Activated T-cell treated with anti-CD3 and anti-CD28 coated beads for 1 hour (primary cell): ENCODE data around the gene SFMBT1.

Experiments
- DNase-seq: peaks from one replicate; pipeline ENCODE4 v3.0.0-alpha.2; 2020; ENCODE audit warnings: low read depth

Gene SFMBT1

GRCh38 chr3:52923963-52924362 is 121.9 kb downstream of the SFMBT1 start:
- DNase-seq: no peak

GRCh38 chr3:52920841-52921240 is 125.0 kb downstream of the SFMBT1 start:
- DNase-seq: no peak

GRCh38 chr3:52917044-52917443 is 128.8 kb downstream of the SFMBT1 start:
- no peak for DNase-seq

GRCh38 chr3:52915294-52915693 is 130.6 kb downstream of the SFMBT1 start:
- DNase-seq: no peak

- DNase-seq: no peak
These were observed 132.8 kb downstream of the SFMBT1 start for GRCh38 chr3:52912885-52913731.

- no peak for DNase-seq
These were observed 135.1 kb downstream of the SFMBT1 start for GRCh38 chr3:52910823-52911222.

GRCh38 chr3:52907497-52907896 is 138.4 kb downstream of the SFMBT1 start:
- no peak for DNase-seq

- no peak for DNase-seq
These were observed 141.3 kb downstream of the SFMBT1 start for GRCh38 chr3:52904552-52904951.

- DNase-seq: no peak
These were observed 141.9 kb downstream of the SFMBT1 start for GRCh38 chr3:52904000-52904399.

GRCh38 chr3:52897130-52898122 is 148.4 kb downstream of the SFMBT1 start, which contains the start of gene STIMATE:
Gene STIMATE, minus strand, starts transcription at chr3:52897548. Its CDS starts 98 bp downstream, at chr3:52897450.
- DNase-seq: peak; percentile 74

GRCh38 chr3:52896613-52897012 is 149.3 kb downstream of the SFMBT1 start:
- no peak for DNase-seq

GRCh38 chr3:52896151-52896550 is 149.7 kb downstream of the SFMBT1 start:
- no peak for DNase-seq

- DNase-seq: no peak
These were observed 150.5 kb downstream of the SFMBT1 start for GRCh38 chr3:52895418-52895817.

GRCh38 chr3:52894756-52895155 is 151.1 kb downstream of the SFMBT1 start:
- DNase-seq: no peak

GRCh38 chr3:52893723-52894122 is 152.2 kb downstream of the SFMBT1 start:
- DNase-seq: no peak

- peak; percentile 19 for DNase-seq
These were observed 153.1 kb downstream of the SFMBT1 start for GRCh38 chr3:52892625-52893311.

GRCh38 chr3:52892290-52892624 is 153.6 kb downstream of the SFMBT1 start:
- DNase-seq: no peak

GRCh38 chr3:52891615-52892081 is 154.2 kb downstream of the SFMBT1 start:
- DNase-seq: no peak

- peak; percentile 11 for DNase-seq
These were observed 154.7 kb downstream of the SFMBT1 start for GRCh38 chr3:52891164-52891563.

- DNase-seq: no peak
These were observed 155.1 kb downstream of the SFMBT1 start for GRCh38 chr3:52890735-52891134.

GRCh38 chr3:52889901-52890300 is 156.0 kb downstream of the SFMBT1 start:
- DNase-seq: no peak

GRCh38 chr3:52887166-52887565 is 158.7 kb downstream of the SFMBT1 start:
- DNase-seq: no peak
